Left cardiac atrium (tissue), 4 donors: ENCODE results near the gene ACTR3. TPM values are rescaled to one million over a fixed set of nuclear protein-coding genes. Genes with fewer than 3 reads are reported as not detected.

ENCODE experiments used
- ATAC-seq, 2 donors: fragments of 200-7000 bp; cut with Tn5 transposase; one replicate each; pipeline ENCODE4 v1.9.1; 2020; ENCODE audit warnings: mild to moderate bottlenecking in 2 of 2, moderate library complexity in 2 of 2
- DNase-seq: peaks from one replicate; pipeline ENCODE4 v3.0.0-alpha.2; 2020
- intact Hi-C, 2 donors: fragments of 100-400 bp; cut with DNase I; formaldehyde crosslinking; loops; one replicate each; pipeline versions ENCODE4 v1.14.1 to v1.15.1; 2022 to 2023
- total RNA-seq, 2 donors: library from RNA; stranded (reverse); fragmentation: NEBNext Ultra II Directional; extraction: Animal tissue kit (Norgen Biotek cat#: 25700); gene quantifications; one replicate each; pipeline ENCODE4 v1.2.1, GENCODE V29; 2021
- donor health status: DM: no; HTN: yes; CAD: no.
- donor health status: DM: no; HTN: yes; CAD: no; lungs with severe emphysema.
- donor health status: DM: yes; HTN: yes; CAD: no.
- donor health status: Dilated cardiomyopathy.

The ACTR3 gene
- total RNA-seq, 2 donors from 2014 or later = 132 to 184 TPM

GRCh38 chr2:113872201-113872600 lies 17.7 kb upstream of the ACTR3 start:
- intact Hi-C loops = no loop called here
- DNase-seq = no peak
- no peak for ATAC-seq

GRCh38 chr2:113873867-113874266 lies 16.0 kb upstream of the ACTR3 start:
- intact Hi-C loops = no loop called here
- no peak for ATAC-seq

GRCh38 chr2:113875135-113875534 lies 14.8 kb upstream of the ACTR3 start:
- no peak for ATAC-seq
- intact Hi-C loops = no loop called here
- DNase-seq = no peak

More at GRCh38 chr2:113873867-113874266, 16.0 kb upstream of the ACTR3 start:
- DNase-seq = no peak

GRCh38 chr2:113876503-113877387 lies 13.1 kb upstream of the ACTR3 start:
- no peak for DNase-seq
- ATAC-seq = peak in 1 of 2 donors; percentile 24
- intact Hi-C loops = no loop called here

- intact Hi-C loops = no loop called here
- DNase-seq (no peak), ATAC-seq (peak in 1 of 2 donors; percentile 80)
These were observed 11.9 kb upstream of the ACTR3 start for GRCh38 chr2:113877711-113878598.

- intact Hi-C loops = no loop called here
- DNase-seq = no peak
- no peak for ATAC-seq
These were observed 11.1 kb upstream of the ACTR3 start for GRCh38 chr2:113878743-113879142.

- no peak for DNase-seq
- intact Hi-C loops = no loop called here
- ATAC-seq = no peak
These were observed 10.4 kb upstream of the ACTR3 start for GRCh38 chr2:113879457-113879856.

- DNase-seq (peak; percentile 56), ATAC-seq (peak in 1 of 2 donors; percentile 6)
- intact Hi-C loops = no loop called here
These were observed 3.3 kb upstream of the ACTR3 start for GRCh38 chr2:113886479-113887008.

GRCh38 chr2:113887009-113887792 lies 2.7 kb upstream of the ACTR3 start:
- intact Hi-C loops = no loop called here
- no peak for ATAC-seq

GRCh38 chr2:113888641-113889470 lies 1.0 kb upstream of the ACTR3 start:
- no peak for ATAC-seq
- no peak for DNase-seq
- intact Hi-C loops = loop anchor here in 1 of 2 donors (2.0 kb wide), 1 partner anchor 132 kb away; the partner anchor contains the start of gene SLC35F5

More at GRCh38 chr2:113887009-113887792, 2.7 kb upstream of the ACTR3 start:
- DNase-seq = no peak

- ATAC-seq = peak; percentile 30 to 31
- DNase-seq = peak; percentile 59
- intact Hi-C loops = no loop called here
These were observed 655 bp downstream of the ACTR3 start for GRCh38 chr2:113890253-113891235.

- no peak for DNase-seq
- no peak for ATAC-seq
- intact Hi-C loops = no loop called here
These were observed 1.5 kb downstream of the ACTR3 start for GRCh38 chr2:113891265-113891959.

GRCh38 chr2:113892004-113892710 lies 2.3 kb downstream of the ACTR3 start:
- DNase-seq (no peak), ATAC-seq (no peak)
- intact Hi-C loops = no loop called here

GRCh38 chr2:113894156-113894743 lies 4.4 kb downstream of the ACTR3 start:
- DNase-seq = no peak
- intact Hi-C loops = no loop called here
- peak in 1 of 2 donors; percentile 8 for ATAC-seq

- no peak for ATAC-seq
- intact Hi-C loops = no loop called here
- no peak for DNase-seq
These were observed 5.4 kb downstream of the ACTR3 start for GRCh38 chr2:113895301-113895700.
